HG02981 (cell line): ENCODE data around the gene SLC28A1.

Experiments used
- ATAC-seq: cut with Tn5 transposase; IDR thresholded peaks from one replicate; pipeline ENCODE4 v1.9.1; 2021; ENCODE audit warnings: mild to moderate bottlenecking, moderate library complexity; ENCODE audit not compliant: unreplicated experiment

SLC28A1 gene

GRCh38 chr15:84988909-84989644 lies 104.6 kb downstream of the SLC28A1 start:
- no peak for ATAC-seq

DNA sequence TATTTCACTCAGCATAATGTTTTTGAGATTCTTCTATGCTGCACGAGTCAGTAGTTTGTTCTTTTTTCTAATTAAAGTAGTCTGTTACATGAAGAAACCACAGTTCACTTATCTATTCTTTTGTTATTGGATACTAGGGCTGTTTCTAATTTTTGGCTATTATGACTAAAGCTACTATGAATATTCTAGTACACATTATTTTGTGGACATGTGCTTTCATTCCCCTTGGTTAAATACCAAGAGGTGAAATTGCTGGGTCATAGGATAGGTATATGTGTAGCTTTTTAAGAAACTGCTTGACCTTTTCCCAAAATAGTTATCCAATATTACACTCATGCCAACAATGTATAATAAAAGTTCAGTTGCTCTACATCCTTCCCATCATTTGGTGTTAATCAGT lies 106.0 kb downstream of the SLC28A1 start:
- no peak for ATAC-seq

DNA sequence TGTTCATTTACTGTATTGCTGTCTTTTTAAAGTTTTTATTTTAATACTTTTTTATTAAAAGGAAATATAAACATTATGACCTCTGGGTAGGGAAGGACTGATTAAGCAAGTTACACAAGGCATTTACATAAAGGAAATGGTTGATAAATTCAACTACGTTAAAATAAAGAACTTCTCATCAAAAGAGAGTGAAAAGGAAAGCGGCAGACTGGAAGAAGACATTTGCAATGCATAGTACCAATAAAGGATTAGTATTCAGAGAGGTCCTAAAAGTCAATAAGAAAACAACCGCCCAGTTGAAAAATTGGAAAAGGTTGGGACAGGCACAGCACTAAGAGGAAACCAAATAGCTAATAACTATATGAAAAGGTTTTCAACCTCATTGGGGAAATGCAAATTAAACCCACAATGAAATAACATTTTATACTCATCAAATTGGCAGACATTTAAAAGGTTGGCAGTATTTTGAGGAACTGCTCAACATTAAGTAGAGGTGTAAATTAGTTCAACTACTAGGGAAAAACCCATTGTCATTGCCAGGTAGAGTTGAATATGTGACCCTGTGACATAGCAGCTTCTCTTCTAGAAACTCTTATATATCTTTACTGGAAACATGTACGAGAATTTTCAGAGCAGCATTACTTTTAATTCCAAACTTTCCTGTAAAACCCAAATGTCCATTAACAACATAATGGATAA lies 106.7 kb downstream of the SLC28A1 start:
- no peak for ATAC-seq

- ATAC-seq: no peak
Observed at GRCh38 chr15:84992157-84992944, 107.9 kb downstream of the SLC28A1 start.
